HepG2 (cell line): ENCODE data around the gene MTHFD2. TPM values are rescaled to one million over a fixed set of nuclear protein-coding genes. Genes with fewer than 3 reads are reported as not detected.
A peak's percentile ranks its signal among the peaks of the same experiment; 100 is the strongest.

Experiments
- ARNTL ChIP-seq: sonication (generic); formaldehyde crosslinking; IDR thresholded peaks from 2 replicates; pipeline ENCODE4 v1.4.0; 2020; ENCODE audit warnings: mild to moderate bottlenecking, missing genetic modification reagents
- ATF7-NPFF ChIP-seq: sonication (generic); formaldehyde crosslinking; IDR thresholded peaks from 2 replicates; pipeline ENCODE4 v1.8.1; 2023; ENCODE audit warnings: mild to moderate bottlenecking, low read depth, missing genetic modification reagents, moderate library complexity
- ERF ChIP-seq: IDR thresholded peaks from 2 replicates; pipeline ENCODE4 v1.6.1; 2018; ENCODE audit warnings: missing biosample characterization, missing genetic modification reagents
- FOSL2 ChIP-seq: sonication (generic); formaldehyde crosslinking; IDR thresholded peaks from 2 replicates; pipeline ENCODE4 v1.4.0; 2020; ENCODE audit warnings: missing genetic modification reagents
- FOXA3 ChIP-seq: IDR thresholded peaks from 2 replicates; pipeline ENCODE4 v1.6.1; 2016; ENCODE audit warnings: missing genetic modification reagents, missing compliant biosample characterization
- HDAC6 ChIP-seq: fragments of 200-600 bp; sonication (generic); IDR thresholded peaks from 2 replicates; pipeline ENCODE4 v1.7.0; 2017; ENCODE audit warnings: mild to moderate bottlenecking, antibody characterized with exemption, low read length, low read depth
- HES4 ChIP-seq: sonication (generic); formaldehyde crosslinking; IDR thresholded peaks from 2 replicates; pipeline ENCODE4 v1.9.0; 2021; ENCODE audit warnings: mild to moderate bottlenecking, missing genetic modification reagents, borderline replicate concordance
- HMG20A ChIP-seq: IDR thresholded peaks from 2 replicates; pipeline ENCODE4 v1.6.1; 2016; ENCODE audit warnings: borderline replicate concordance
- HOXA5 ChIP-seq: sonication (generic); formaldehyde crosslinking; IDR thresholded peaks from 2 replicates; pipeline ENCODE4 v1.4.0; 2020; ENCODE audit warnings: missing genetic modification reagents
- IRF1 ChIP-seq: sonication (generic); formaldehyde crosslinking; IDR thresholded peaks from 2 replicates; pipeline ENCODE4 v1.4.0; 2020; ENCODE audit warnings: low read depth, mild to moderate bottlenecking, missing genetic modification reagents
- KDM2A ChIP-seq: sonication (generic); formaldehyde crosslinking; IDR thresholded peaks from 2 replicates; pipeline ENCODE4 v1.4.0; 2020; ENCODE audit warnings: low read depth, missing genetic modification reagents, borderline replicate concordance
- KLF13 ChIP-seq: sonication (generic); formaldehyde crosslinking; IDR thresholded peaks from 2 replicates; pipeline ENCODE4 v1.4.0; 2020; ENCODE audit warnings: mild to moderate bottlenecking, missing genetic modification reagents
- MTERF4 ChIP-seq: sonication (generic); formaldehyde crosslinking; IDR thresholded peaks from 2 replicates; pipeline ENCODE4 v1.8.0; 2023; ENCODE audit warnings: mild to moderate bottlenecking, missing genetic modification reagents
- NFIB ChIP-seq: sonication (generic); formaldehyde crosslinking; IDR thresholded peaks from 2 replicates; pipeline ENCODE4 v1.9.0; 2021; ENCODE audit warnings: missing genetic modification reagents, mild to moderate bottlenecking, borderline replicate concordance
- PAF1 ChIP-seq: IDR thresholded peaks from 2 replicates; pipeline ENCODE4 v1.6.1; 2016; ENCODE audit warnings: missing genetic modification reagents, missing compliant biosample characterization
- POLR2A ChIP-seq, 2 experiments: IDR thresholded peaks; 2 replicates each; pipeline ENCODE4 v1.6.1; 2011; ENCODE audit warnings: low read depth in 2 of 2, low read length in 2 of 2, mild to moderate bottlenecking in 1 of 2, moderate library complexity in 1 of 2; ENCODE audit not compliant: insufficient read depth in 1 of 2
- POLR2G ChIP-seq: fragments of 200-400 bp; formaldehyde crosslinking; IDR thresholded peaks from 2 replicates; pipeline ENCODE4 v1.6.1; 2018; ENCODE audit warnings: mild to moderate bottlenecking, low read depth, low read length, moderate library complexity
- PTBP1 ChIP-seq: fragments of 200-400 bp; formaldehyde crosslinking; IDR thresholded peaks from 2 replicates; pipeline ENCODE4 v1.6.1; 2018; ENCODE audit warnings: low read length, low read depth; ENCODE audit not compliant: poor library complexity, severe bottlenecking
- RFXANK ChIP-seq: IDR thresholded peaks from 2 replicates; pipeline ENCODE4 v1.6.1; 2016
- SNAPC5 ChIP-seq: sonication (generic); formaldehyde crosslinking; IDR thresholded peaks from 2 replicates; pipeline ENCODE4 v1.8.1; 2023; ENCODE audit warnings: mild to moderate bottlenecking, missing genetic modification reagents, borderline replicate concordance
- STAG1 ChIP-seq: sonication (generic); formaldehyde crosslinking; IDR thresholded peaks from 2 replicates; pipeline ENCODE4 v1.4.0; 2020; ENCODE audit warnings: missing genetic modification reagents
- THAP8 ChIP-seq: sonication (generic); formaldehyde crosslinking; IDR thresholded peaks from 2 replicates; pipeline ENCODE4 v1.5.1; 2020; ENCODE audit warnings: missing genetic modification reagents, mild to moderate bottlenecking, borderline replicate concordance
- ZFYVE20 ChIP-seq: sonication (generic); formaldehyde crosslinking; IDR thresholded peaks from 2 replicates; pipeline ENCODE4 v1.8.0; 2023; ENCODE audit warnings: low read depth, mild to moderate bottlenecking, moderate library complexity, missing genetic modification reagents, borderline replicate concordance
- ZMYM3 ChIP-seq: sonication (generic); formaldehyde crosslinking; IDR thresholded peaks from 2 replicates; pipeline ENCODE4 v1.5.1; 2020; ENCODE audit warnings: mild to moderate bottlenecking, missing genetic modification reagents
- ZNF317 ChIP-seq: sonication (generic); formaldehyde crosslinking; IDR thresholded peaks from 2 replicates; pipeline ENCODE4 v1.5.0; 2020; ENCODE audit warnings: mild to moderate bottlenecking, missing genetic modification reagents
- ZNF337 ChIP-seq: sonication (generic); formaldehyde crosslinking; IDR thresholded peaks from 2 replicates; pipeline ENCODE4 v1.5.1; 2020; ENCODE audit warnings: missing genetic modification reagents, low read depth, mild to moderate bottlenecking, borderline replicate concordance
- ZNF354B ChIP-seq: sonication (generic); formaldehyde crosslinking; IDR thresholded peaks from 2 replicates; pipeline ENCODE4 v1.8.0; 2022; ENCODE audit warnings: mild to moderate bottlenecking, missing genetic modification reagents
- ZNF44 ChIP-seq: sonication (generic); formaldehyde crosslinking; IDR thresholded peaks from 2 replicates; pipeline ENCODE4 v1.5.1; 2020; ENCODE audit warnings: mild to moderate bottlenecking, missing genetic modification reagents
- ZNF746 ChIP-seq: sonication (generic); formaldehyde crosslinking; IDR thresholded peaks from 2 replicates; pipeline ENCODE4 v1.8.0; 2022; ENCODE audit warnings: mild to moderate bottlenecking, missing genetic modification reagents
- ZNF883 ChIP-seq: sonication (generic); formaldehyde crosslinking; IDR thresholded peaks from 2 replicates; pipeline ENCODE4 v1.5.1; 2020; ENCODE audit warnings: mild to moderate bottlenecking, missing genetic modification reagents; ENCODE audit errors: not compliant biosample characterization
- ZSCAN25 ChIP-seq: sonication (generic); formaldehyde crosslinking; IDR thresholded peaks from 2 replicates; pipeline ENCODE4 v1.8.0; 2022; ENCODE audit warnings: mild to moderate bottlenecking, missing genetic modification reagents
- polyA plus RNA-seq, 8 experiments: library from polyadenylated mRNA; depleted of rRNA in 3 of 8; stranded (reverse) in 7 of 8; unstranded in 1 of 8; fragments of >200 nt; fragmentation: Illumina TruSeq in 4 of 8; extraction: Trizol in 4 of 8; gene quantifications; 2 replicates each; pipeline versions ENCODE4 v1.2.1 to v1.2.3, GENCODE V29; 2011 to 2016; ENCODE audit warnings: low read depth in 4 of 8, missing spikeins in 1 of 8, mixed read lengths in 1 of 8; ENCODE audit not compliant: insufficient read depth in 1 of 8
- total RNA-seq, 5 experiments: library from RNA; depleted of rRNA; stranded (reverse); fragments of >200 nt; fragmentation: Illumina TruSeq; extraction: Trizol; gene quantifications; 2 replicates each; pipeline ENCODE4 v1.2.3, GENCODE V29; 2016; ENCODE audit warnings: low read depth in 1 of 5

The MTHFD2 gene
- total and polyA plus RNA-seq, 2 of the 13 experiments (the other 11 are each of a cell fraction or from before 2014, with no cell fraction given) = 188 to 269 TPM

- TF ChIP-seq MTERF4 (CRISPR knock-in tag) = no peak
- TF ChIP-seq HDAC6 = no peak
- TF ChIP-seq FOSL2 (CRISPR knock-in tag) = no peak
- TF ChIP-seq NFIB (CRISPR knock-in tag) = no peak
- TF ChIP-seq HES4 (CRISPR knock-in tag) = peak; percentile 14; the same call in 1 of the 2 replicates
- TF ChIP-seq HMG20A = no peak
- TF ChIP-seq ZNF317 (CRISPR knock-in tag) = 0 out of 2 replicates have a peak, but pooled peaks have one; percentile 51
- no peak for TF ChIP-seq ATF7-NPFF (CRISPR knock-in tag)
- no peak for TF ChIP-seq ZNF746 (CRISPR knock-in tag)
- TF ChIP-seq ZNF883 (CRISPR knock-in tag) = no peak
- no peak for TF ChIP-seq HOXA5 (CRISPR knock-in tag)
- no peak for TF ChIP-seq ZNF44
- TF ChIP-seq ZFYVE20 (CRISPR knock-in tag) = no peak
- no peak for TF ChIP-seq KLF13 (CRISPR knock-in tag)
- no peak for TF ChIP-seq PTBP1
- no peak; the same call in 1 of the 2 replicates for TF ChIP-seq FOXA3 (CRISPR knock-in tag)
- TF ChIP-seq POLR2G = no peak
- no peak for TF ChIP-seq PAF1
- TF ChIP-seq THAP8 = no peak
- no peak for TF ChIP-seq SNAPC5 (CRISPR knock-in tag)
- TF ChIP-seq ZMYM3 (CRISPR knock-in tag) = peak; percentile 95
- TF ChIP-seq ZNF354B = no peak
- no peak for TF ChIP-seq KDM2A (CRISPR knock-in tag)
- no peak for TF ChIP-seq IRF1 (CRISPR knock-in tag)
- TF ChIP-seq ZSCAN25 (CRISPR knock-in tag) = no peak
- TF ChIP-seq STAG1 (CRISPR knock-in tag) = no peak
- TF ChIP-seq ZNF337 (CRISPR knock-in tag) = 0 out of 2 replicates have a peak, but pooled peaks have one; percentile 56
- TF ChIP-seq POLR2A (IDR thresholded peaks at IDR 0.05; ENCODE audit: insufficient read depth in 1 of 2, low read depth in 2 of 2, low read length in 2 of 2) = peak in 1 of 2 experiments; percentile 87; a peak in 2 of 4 replicates
- TF ChIP-seq RFXANK = 0 out of 2 replicates have a peak, but pooled peaks have one; percentile 14
- no peak for TF ChIP-seq ARNTL (CRISPR knock-in tag)
- no peak; the same call in 1 of the 2 replicates for TF ChIP-seq ERF (CRISPR knock-in tag)
Measured at GRCh38 chr2:74179063-74179865, 19.2 kb upstream of the MTHFD2 start (continued).
